GM19463 (cell line): ENCODE results near the gene RNU1-3.
"Not testable (repeated sequence)": the region's sequence is repeated elsewhere in the genome, so short reads cannot be mapped to it uniquely, and the experiment has no call there.

ENCODE experiments used
- ATAC-seq: cut with Tn5 transposase; IDR thresholded peaks from one replicate; pipeline ENCODE4 v1.9.1; 2021; ENCODE audit warnings: mild to moderate bottlenecking, moderate library complexity; ENCODE audit not compliant: unreplicated experiment

The RNU1-3 gene

GRCh38 chr1:16666502-16667413 lies at the start of gene RNU1-3:
TSS of gene RNU1-3 (minus strand) at chr1:16666948.
- ATAC-seq: peak; percentile 85

DNA sequence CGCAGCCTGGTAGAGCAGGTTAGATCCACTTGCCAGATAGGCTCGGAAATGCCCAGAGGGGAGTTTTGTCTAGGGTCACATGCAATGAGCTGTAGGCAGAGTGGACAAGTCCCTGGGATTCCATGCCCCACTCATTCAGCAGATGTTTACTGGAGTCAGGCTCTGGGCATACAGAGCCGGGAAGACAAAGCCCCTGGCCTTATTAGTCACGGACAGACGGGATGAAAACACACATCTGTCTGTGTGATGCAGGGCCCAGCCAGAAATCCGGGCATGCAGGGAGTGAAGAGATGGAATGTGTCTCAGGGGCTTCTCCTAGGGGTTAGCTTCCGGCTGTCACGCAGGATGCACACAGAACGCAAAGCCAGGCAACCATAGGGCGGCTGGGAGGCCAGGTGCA lies 46.7 kb upstream of the RNU1-3 start:
- not testable (repeated sequence) for ATAC-seq

GRCh38 chr1:16712984-16713383 lies 46.2 kb upstream of the RNU1-3 start:
- ATAC-seq: not testable (repeated sequence)

DNA sequence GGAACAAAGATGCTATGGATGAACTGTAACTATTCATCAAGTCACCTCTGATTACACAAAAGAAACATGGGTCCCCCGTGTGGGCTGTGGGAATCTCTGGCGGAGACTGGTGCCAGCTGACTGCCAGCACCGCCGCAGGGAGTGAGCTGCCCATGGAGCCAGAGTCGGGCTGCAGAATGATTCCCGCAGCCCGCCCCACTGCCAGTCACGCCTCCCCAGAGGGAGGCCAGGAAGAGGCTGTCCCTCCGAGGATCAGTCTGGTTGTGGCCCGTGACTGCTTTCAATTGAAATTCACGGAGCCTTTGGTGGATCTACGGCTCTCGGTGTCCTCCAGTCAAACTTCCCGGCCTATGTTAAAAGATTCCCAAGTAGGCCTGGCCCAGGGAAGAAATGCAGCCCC lies 45.8 kb upstream of the RNU1-3 start:
- not testable (repeated sequence) for ATAC-seq

GRCh38 chr1:16712131-16712530 lies 45.4 kb upstream of the RNU1-3 start:
- not testable (repeated sequence) for ATAC-seq

GRCh38 chr1:16710618-16711017 lies 43.9 kb upstream of the RNU1-3 start:
- ATAC-seq: not testable (repeated sequence)

DNA sequence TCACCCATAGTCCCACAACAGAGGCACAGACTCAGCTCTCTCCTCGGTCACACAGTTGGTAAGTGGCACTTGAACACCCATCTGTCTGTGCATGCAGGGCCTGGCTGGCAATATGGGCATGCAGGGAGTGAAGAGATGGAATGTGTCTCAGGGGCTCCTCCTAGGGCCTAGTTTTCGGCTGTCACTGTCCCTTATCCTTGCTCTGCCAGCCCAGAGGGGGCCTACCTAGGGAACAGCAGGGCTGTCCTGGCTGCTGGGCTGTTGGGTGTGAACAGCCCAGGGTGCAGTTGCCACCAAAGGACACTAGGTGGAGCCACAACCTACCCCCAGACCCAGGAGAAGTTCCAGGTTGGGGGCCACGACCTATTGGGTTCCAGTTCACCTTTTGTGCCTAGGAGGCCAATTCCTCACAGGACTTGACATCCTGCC lies 42.9 kb upstream of the RNU1-3 start:
- not testable (repeated sequence) for ATAC-seq

GRCh38 chr1:16708704-16709103 lies 42.0 kb upstream of the RNU1-3 start:
- ATAC-seq: not testable (repeated sequence)

DNA sequence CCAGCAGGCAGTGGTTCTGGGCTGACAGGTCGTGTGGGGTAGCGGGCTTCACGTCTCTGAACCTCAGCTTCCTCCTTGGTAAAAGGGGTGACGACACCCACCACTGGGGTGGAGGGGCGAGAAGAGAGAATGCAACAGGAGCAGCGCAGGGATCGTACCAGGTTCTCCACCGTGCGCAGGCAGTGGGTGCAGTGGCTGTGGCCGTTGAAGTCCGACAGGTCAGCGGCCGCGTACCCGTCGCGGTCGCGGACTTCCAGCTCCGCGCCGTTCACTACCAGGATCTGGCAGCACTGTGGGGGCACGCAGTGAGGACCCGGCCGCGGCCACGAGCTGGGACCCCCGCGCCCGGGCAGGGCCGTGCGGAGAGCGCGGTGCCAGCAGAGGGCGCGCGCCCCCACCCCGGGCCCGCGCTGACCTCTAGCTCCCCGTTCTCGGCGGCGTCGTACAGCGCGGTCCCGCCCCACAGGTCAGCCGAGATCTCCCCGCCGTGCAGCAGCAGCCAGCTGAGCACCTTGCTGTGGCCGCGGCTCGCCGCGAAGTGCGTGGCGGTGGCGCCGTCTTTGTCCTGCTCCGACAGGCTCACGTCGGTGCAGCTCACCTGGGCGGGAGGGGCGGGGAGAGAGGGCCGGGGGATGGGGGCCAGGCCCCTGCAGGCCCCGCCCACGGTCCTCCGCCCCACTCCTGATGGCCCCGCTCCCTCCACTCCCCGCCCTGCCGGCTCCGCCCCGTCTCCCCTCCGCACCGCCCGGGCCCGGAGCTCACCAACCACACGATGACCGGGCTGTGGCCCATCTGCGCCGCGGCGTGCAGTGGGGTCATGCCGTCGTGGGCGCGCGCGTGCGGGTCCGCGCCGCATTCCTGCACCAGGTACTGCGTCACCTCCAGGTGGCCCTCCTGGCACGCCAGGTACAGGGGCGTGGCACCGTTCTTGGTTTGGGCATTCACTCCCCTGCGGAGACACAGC lies 40.7 kb upstream of the RNU1-3 start:
- not testable (repeated sequence) for ATAC-seq

- not testable (repeated sequence) for ATAC-seq
Measured at GRCh38 chr1:16706302-16706701, 39.6 kb upstream of the RNU1-3 start.

DNA sequence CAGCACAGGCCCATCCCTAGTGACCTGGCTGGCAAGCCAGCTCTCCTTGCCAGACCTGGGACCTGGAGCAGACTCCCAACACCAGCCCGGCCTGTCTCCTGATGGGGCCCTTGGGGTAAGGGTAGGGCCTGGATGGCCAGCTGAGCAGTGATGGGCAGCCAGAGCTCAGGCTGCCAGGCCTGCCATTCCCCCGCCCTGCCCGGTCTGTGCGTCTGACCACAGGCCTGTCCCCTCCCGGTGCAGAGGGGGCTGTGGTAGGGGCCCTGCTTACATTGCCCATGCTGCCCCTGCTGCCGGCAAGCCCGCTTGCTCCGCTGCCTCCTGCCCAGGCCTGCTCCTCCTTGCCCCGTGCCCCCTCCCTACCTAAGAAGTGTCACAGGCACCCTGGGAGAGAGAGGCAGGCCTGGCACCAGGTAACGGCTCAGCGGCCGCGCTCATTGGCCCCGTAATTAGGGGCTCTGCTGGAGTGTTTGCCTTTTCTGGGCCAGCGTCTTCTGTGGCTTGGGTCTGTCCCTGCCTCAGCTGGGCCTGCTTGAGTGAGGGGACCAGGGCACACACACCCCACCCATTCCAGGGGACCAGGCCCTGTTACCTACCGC lies 37.9 kb upstream of the RNU1-3 start:
- not testable (repeated sequence) for ATAC-seq

- not testable (repeated sequence) for ATAC-seq
Measured at GRCh38 chr1:16704076-16704475, 37.3 kb upstream of the RNU1-3 start.

DNA sequence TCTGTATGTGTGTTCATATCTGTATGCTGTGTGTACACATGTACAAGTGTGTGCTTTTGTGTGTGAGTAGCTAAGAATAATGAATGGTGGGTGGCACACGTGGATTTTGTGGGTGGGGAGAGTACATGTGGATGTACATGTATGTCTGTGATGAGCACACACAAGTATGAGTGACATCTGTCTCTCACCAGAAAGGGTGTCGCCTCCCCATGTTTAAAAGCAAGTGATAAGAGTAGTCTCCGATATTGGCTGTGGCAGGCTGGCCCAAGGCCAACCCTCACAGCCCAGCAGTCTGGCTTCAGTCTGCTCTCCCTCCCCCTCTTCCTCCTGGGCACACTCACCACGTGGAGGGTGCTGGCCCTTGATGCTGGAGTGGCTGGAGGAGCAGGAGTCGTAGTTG lies 36.9 kb upstream of the RNU1-3 start:
- not testable (repeated sequence) for ATAC-seq

DNA sequence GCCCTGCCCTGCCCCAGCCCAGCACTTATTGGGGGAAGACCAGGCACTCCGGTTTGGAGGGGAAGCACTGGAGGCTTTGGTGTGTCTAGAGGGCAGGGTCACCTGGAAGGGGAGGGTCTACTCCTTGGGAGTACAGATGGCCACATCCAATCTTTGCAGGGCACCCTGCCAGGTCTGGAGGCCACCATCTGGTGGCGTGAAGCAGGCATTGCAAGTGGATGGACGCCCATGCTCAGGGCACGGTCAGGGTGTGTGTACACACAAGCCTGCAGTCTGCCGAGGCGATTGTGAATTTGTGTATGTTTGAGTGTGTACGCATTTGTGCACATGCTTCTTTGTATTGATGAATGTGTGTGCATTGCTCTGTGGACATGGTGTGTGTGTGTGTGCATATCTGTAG lies 36.4 kb upstream of the RNU1-3 start:
- ATAC-seq: not testable (repeated sequence)

DNA sequence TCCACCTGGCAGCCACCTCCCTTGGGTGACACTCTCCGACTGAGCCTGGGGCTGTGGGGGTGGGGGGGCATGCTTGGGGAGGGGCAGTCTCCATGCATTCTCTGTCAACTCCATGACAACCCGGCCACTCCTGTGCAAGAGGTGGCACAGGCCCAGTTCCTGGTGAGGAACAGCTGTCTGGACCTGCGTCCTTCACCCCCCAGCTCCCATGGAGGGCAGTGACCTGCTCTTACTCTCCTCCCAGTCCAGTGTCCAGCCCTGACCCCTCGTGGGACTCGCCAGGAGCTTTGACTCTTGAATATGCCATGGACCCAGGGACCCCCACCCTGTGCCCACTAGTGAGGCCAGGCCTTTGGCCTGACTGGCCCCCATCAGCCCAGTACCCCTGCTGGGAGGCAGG lies 35.5 kb upstream of the RNU1-3 start:
- ATAC-seq: not testable (repeated sequence)

DNA sequence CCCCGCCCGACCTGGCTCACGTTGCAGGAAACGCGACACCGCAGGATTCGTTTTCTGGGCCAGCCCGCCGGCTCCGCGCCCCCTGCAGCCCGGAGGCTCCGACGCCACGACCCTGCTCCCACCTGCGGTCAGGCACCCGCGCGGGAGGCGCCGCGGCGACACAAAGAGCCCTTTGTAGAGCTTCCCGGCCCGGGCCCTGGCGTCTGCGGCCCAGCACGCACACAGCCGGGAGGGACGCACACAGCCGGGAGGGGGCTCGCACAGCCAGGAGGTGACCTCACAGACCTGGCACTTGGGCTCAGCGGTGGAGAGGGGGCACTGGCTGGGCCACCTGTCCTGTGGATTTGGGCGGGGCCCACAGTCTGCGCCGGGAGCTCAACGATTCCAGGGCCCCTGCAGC lies 34.4 kb upstream of the RNU1-3 start:
- ATAC-seq: not testable (repeated sequence)

DNA sequence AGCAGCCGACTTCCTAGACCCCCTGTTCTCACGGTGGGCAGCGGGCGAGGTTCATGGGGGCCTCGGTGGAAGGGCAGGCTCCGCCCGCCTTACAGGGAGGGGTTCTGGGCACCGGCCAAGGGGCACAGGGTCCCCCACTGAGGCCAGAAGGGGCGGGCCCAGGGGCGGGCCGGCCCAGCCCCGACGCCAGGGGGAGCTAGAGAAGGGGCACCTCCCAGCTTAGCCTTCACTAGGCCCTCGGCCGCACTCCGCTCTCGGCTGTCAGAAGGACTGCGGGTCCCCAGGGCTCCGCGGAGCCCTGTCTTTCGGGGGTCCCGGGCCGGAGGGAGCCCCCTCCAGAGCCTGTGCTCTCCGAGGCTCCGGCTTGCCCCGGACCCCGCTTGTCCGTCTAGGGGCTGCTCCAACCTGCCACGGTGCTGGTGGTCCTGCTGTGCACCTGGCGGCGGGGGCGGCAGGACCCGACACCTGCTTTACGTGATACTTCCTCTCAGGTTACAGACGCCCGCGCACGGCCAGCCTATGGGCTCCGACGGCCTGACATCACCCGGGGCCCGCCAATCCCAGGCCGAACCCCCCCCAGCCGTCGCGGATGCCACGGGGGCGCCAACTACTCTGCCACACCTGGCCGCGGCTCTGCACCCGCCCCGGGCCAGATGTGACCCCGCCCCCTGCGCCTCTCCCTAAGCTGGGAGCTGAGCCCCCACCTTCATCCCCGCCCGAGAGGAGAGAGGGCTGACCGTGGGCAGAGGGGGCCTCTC lies 33.6 kb upstream of the RNU1-3 start:
- not testable (repeated sequence) for ATAC-seq

GRCh38 chr1:16699440-16699839 lies 32.7 kb upstream of the RNU1-3 start:
- ATAC-seq: not testable (repeated sequence)

DNA sequence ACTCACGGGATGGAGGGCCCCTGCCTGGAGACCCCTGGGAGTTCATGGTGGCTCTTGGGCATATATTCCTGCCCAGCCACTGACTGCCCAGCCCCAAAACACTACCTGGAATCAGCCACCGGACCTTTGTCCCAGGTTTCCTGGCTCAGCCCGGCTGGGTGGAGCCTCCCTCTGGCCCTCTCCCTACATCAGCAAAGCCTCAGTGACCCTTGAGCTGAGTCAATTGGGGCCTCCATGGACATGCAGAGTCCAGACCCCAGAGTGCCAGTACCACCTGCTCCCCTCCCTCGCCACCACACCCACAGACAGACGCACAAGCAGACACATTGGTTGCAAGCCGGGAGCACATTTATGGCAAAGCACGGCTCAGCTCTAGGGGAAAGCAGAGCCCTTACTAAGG lies 30.4 kb upstream of the RNU1-3 start:
- ATAC-seq: not testable (repeated sequence)

GRCh38 chr1:16696507-16697150 lies 29.9 kb upstream of the RNU1-3 start:
- not testable (repeated sequence) for ATAC-seq
